Measurements from ENCODE around the gene TEX11. TPM values are rescaled to one million over a fixed set of nuclear protein-coding genes. Genes with fewer than 3 reads are reported as not detected.

Gene TEX11
- total and polyA plus RNA-seq, 2 experiments from 2014 or later, result not detected

DNA sequence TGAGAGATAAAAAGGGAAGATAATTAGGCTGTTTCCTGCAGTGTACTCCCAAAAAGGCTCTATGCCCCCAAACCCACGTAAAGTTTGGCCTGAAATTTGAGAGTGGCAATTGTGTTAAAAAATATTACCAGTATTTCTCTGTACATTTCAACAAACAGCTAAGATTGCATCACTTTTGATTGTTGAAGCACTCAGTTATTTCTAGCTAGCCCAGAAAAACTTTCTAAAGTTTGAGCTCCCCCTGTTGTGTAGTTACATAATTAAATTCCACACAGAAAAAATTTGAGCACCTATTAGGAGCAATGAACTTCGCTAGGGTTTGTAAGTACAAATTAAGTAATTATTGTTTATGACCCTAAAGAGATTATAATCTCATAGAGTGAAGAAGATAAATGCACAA, 354.4 kb downstream of the TEX11 start:
- Histone ChIP-seq H3K27me3 (no peaks in the 10 kb centered on the region), H3K4me1 (ENCODE audit: low read depth) (no peaks in the 10 kb centered on the region), H3K9me3 (ENCODE audit: low read depth) (no peaks in the 10 kb centered on the region), H3K36me3 (no peaks in the 10 kb centered on the region), H3K4me3 (no peak overlapping the region), H3K27ac (no peak overlapping the region)
- DNase-seq (ENCODE audit: low read depth in 1 of 2, low spot score in 1 of 2), result peak; percentile 7 to 58
- TF ChIP-seq, protein P1, sequence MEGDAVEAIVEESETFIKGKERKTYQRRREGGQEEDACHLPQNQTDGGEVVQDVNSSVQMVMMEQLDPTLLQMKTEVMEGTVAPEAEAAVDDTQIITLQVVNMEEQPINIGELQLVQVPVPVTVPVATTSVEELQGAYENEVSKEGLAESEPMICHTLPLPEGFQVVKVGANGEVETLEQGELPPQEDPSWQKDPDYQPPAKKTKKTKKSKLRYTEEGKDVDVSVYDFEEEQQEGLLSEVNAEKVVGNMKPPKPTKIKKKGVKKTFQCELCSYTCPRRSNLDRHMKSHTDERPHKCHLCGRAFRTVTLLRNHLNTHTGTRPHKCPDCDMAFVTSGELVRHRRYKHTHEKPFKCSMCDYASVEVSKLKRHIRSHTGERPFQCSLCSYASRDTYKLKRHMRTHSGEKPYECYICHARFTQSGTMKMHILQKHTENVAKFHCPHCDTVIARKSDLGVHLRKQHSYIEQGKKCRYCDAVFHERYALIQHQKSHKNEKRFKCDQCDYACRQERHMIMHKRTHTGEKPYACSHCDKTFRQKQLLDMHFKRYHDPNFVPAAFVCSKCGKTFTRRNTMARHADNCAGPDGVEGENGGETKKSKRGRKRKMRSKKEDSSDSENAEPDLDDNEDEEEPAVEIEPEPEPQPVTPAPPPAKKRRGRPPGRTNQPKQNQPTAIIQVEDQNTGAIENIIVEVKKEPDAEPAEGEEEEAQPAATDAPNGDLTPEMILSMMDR (IDR thresholded peaks at IDR 0.05; ENCODE audit: low read depth, low read length), result peak; percentile 22

DNA sequence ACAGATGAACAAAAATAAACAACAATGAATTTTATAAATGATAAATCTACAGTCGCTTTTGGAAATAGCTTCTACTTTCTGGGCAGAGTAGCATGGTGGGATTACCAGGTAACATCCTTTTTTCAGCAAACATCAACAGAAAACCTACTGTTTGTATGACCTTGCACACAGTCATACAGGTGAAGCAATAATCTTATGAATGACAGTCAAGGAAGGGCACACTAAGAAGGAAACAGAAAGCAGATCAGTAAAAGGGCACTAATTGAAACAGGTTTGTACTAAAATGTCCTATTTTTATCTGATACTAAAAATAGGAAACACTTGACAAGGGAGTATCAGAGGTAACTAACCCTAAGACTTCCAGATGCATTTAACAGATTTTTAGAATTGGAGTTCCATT, 355.0 kb downstream of the TEX11 start:
- DNase-seq (ENCODE audit: low read depth in 1 of 2, low spot score in 1 of 2), result no peak
- Histone ChIP-seq H3K27ac (no peak overlapping the region), H3K36me3 (no peaks in the 10 kb centered on the region), H3K27me3 (no peaks in the 10 kb centered on the region), H3K4me1 (ENCODE audit: low read depth) (no peaks in the 10 kb centered on the region), H3K4me3 (no peak overlapping the region), H3K9me3 (ENCODE audit: low read depth) (no peaks in the 10 kb centered on the region)
- TF ChIP-seq, protein P1 (IDR thresholded peaks at IDR 0.05; ENCODE audit: low read depth, low read length), result no peak

DNA sequence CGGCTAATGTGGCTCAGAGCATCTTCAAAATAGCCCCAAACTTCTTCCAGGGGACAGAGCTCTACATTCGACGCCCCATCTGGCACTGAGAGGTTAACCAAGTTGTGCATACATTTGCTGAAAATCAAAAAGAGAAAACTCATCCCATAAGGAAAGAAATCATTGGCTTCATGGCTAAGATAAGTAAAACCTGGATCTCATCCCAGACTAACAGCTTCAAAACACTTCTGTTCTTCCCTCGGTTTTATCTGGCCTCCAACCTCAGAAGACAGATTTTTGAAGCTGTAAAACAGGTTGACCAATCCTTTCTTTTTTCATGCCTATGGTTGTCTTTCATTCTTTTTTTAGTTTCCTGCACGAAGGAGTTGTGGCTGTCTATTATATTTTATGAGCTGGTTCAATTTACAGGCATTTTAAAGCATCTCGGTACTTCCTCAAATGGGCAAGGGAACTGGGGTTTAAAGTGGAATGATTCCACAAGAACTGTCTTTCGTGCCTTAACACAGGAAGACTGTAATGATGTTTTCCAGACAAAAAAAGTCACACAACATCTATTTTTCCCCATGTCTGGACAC, 356.3 kb downstream of the TEX11 start:
- TF ChIP-seq, protein P1 (IDR thresholded peaks at IDR 0.05; ENCODE audit: low read depth, low read length), result no peak
- H3K27ac ChIP-seq, result no peak overlapping the region
- no peaks in the 10 kb centered on the region for H3K36me3 ChIP-seq
- DNase-seq (ENCODE audit: low read depth in 1 of 2, low spot score in 1 of 2), result peak in 1 of 2 donors; percentile 48
- H3K4me1 ChIP-seq (ENCODE audit: low read depth), result no peaks in the 10 kb centered on the region
- no peaks in the 10 kb centered on the region for H3K27me3 ChIP-seq
- no peaks in the 10 kb centered on the region for H3K9me3 ChIP-seq (ENCODE audit: low read depth)
- no peak overlapping the region for H3K4me3 ChIP-seq

DNA sequence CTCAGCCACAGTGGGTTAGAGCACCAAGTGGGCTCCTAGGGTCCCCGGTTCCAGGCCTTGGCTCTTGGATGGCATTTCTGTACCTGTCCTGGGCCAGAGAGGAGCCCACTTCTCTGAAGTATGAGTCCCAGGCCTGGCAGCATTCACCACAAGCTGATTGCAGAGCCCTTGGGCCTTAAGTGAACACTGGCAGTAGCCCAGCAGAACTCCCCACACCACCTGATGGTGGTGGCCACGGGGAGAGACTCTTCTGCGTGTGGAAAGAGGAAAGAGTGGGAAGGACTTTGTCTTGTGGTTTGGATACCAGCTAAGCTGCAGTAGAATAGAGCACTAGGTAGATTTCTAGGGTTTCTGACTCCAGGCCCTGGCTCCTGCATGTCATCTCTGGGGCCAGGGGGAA, 359.1 kb downstream of the TEX11 start:
- TF ChIP-seq, protein P1 (IDR thresholded peaks at IDR 0.05; ENCODE audit: low read depth, low read length), result no peak
- no peak overlapping the region for H3K27ac ChIP-seq
- no peaks in the 10 kb centered on the region for H3K9me3 ChIP-seq (ENCODE audit: low read depth)
- no peaks in the 10 kb centered on the region for H3K36me3 ChIP-seq
- H3K4me3 ChIP-seq, result no peak overlapping the region
- no peaks in the 10 kb centered on the region for H3K27me3 ChIP-seq
- H3K4me1 ChIP-seq (ENCODE audit: low read depth), result no peaks in the 10 kb centered on the region
- no peak for DNase-seq (ENCODE audit: low read depth in 1 of 2, low spot score in 1 of 2)

DNA sequence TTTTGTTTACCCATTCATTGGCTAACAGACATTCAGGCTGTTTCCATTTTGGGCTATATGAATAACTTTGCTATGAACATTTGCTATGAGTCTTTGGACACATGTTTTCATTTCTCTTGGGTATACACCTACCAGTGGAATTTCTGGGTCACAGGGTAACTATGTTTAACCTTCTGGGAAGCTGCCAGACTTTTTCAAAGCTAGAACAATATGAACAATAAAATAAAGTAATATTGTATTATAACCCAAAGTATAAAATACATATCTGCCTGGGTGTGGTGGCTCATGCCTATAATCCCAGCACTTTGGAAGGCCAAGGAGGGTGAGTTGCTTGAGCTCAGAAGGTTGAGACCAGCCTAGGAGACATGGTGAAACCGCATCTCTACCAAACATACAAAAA, 373.3 kb downstream of the TEX11 start:
- no peaks in the 10 kb centered on the region for H3K36me3 ChIP-seq

More for the DNA sequence above, 373.3 kb downstream of the TEX11 start:
- Histone ChIP-seq H3K27me3 (no peaks in the 10 kb centered on the region), H3K4me3 (no peak overlapping the region), H3K27ac (no peak overlapping the region), H3K9me3 (ENCODE audit: low read depth) (no peaks in the 10 kb centered on the region), H3K4me1 (ENCODE audit: low read depth) (no peaks in the 10 kb centered on the region)
- DNase-seq (ENCODE audit: low read depth in 1 of 2, low spot score in 1 of 2), result no peak
- TF ChIP-seq, protein P1 (IDR thresholded peaks at IDR 0.05; ENCODE audit: low read depth, low read length), result no peak
